HCT116 (cell line): Measurements from ENCODE around the gene DIP2C. TPM values are rescaled to one million over a fixed set of nuclear protein-coding genes. Genes with fewer than 3 reads are reported as not detected.

ENCODE experiments used
- ATAC-seq: fragments of 200-7000 bp; cut with Tn5 transposase; 2 replicates; pipeline ENCODE4 v1.9.1; 2020; ENCODE audit warnings: mild to moderate bottlenecking, moderate library complexity
- BruUV-seq: library from RNA; stranded (reverse); fragments of 400-500 nt; replicated peaks from 2 replicates; lab custom pipeline; 2021; lab: Mats Ljungman, UMichigan
- CTCF ChIA-PET: fragments of 300-600 bp; sonication (Branson Sonifier 250); formaldehyde crosslinking; loops from one replicate; lab custom pipeline; 2021; ENCODE audit warnings: antibody characterized with exemption; lab: Charles Lee
- POLR2A ChIA-PET: fragments of 300-600, 350-600 bp; sonication (Branson Sonifier 250); formaldehyde crosslinking; loops from one replicate; lab custom pipeline; 2021; ENCODE audit warnings: antibody characterized with exemption; lab: Charles Lee
- RAD21 ChIA-PET, 2 experiments: fragments of 300-600 bp; sonication (Branson Sonifier 250); formaldehyde crosslinking; loops; one replicate each; lab custom pipeline; 2023; ENCODE audit warnings: low total read pairs in 2 of 2; ENCODE audit not compliant: uncharacterized antibody in 2 of 2, unreplicated experiment in 2 of 2, low non-redundant PET in 1 of 2; lab: Charles Lee
- DNase-seq: peaks from one replicate; pipeline ENCODE4 v3.0.0-alpha.2; 2010; ENCODE audit warnings: low read depth, low spot score
- H2AFZ ChIP-seq: fragments of 200-600 bp; shearing (Covaris generic), sonication (generic); 2 replicates; pipeline ENCODE4 v1.6.1; 2017; ENCODE audit warnings: low read depth, mixed run types, mixed read lengths, antibody characterized with exemption, low read length; ENCODE audit not compliant: poor library complexity, severe bottlenecking
- H3K27ac ChIP-seq: 2 replicates; pipeline ENCODE4 v1.5.1; 2012; ENCODE audit warnings: low read depth, low read length
- H3K27me3 ChIP-seq: fragments of 200-600 bp; sonication (generic); 2 replicates; pipeline ENCODE4 v1.6.1; 2016; ENCODE audit warnings: mixed run types, low read length, mixed read lengths; ENCODE audit not compliant: insufficient read depth
- H3K36me3 ChIP-seq, 2 experiments: fragments of 200-500 bp in 1 of 2; fragments of 200-600 bp in 1 of 2; sonication (Bioruptor generic) in 1 of 2; sonication (generic) in 1 of 2; 2 replicates each; pipeline versions ENCODE4 v1.5.1 to v1.6.1; 2014 to 2016; ENCODE audit warnings: low read length in 2 of 2, inconsistent platforms in 1 of 2, mixed read lengths in 1 of 2, mixed run types in 1 of 2; ENCODE audit not compliant: insufficient read depth in 2 of 2, control insufficient read depth in 1 of 2
- H3K4me1 ChIP-seq, 2 experiments: fragments of 200-600 bp in 1 of 2; sonication (generic) in 1 of 2; 2 replicates each; pipeline versions ENCODE4 v1.5.1 to v1.6.1; 2012 to 2017; ENCODE audit warnings: low read length in 2 of 2, inconsistent platforms in 1 of 2, mild to moderate bottlenecking in 1 of 2, mixed read lengths in 1 of 2, mixed run types in 1 of 2, moderate library complexity in 1 of 2; ENCODE audit not compliant: insufficient read depth in 2 of 2, control insufficient read depth in 1 of 2
- H3K4me2 ChIP-seq: fragments of 200-600 bp; sonication (generic); 2 replicates; pipeline ENCODE4 v1.6.1; 2017; ENCODE audit warnings: mixed run types, low read length, mixed read lengths
- H3K4me3 ChIP-seq, 2 experiments: fragments of 200-600 bp in 1 of 2; sonication (generic) in 1 of 2; replicated peaks in 1 of 2; 2 replicates each; pipeline ENCODE4 v1.5.1; 2011 to 2016; ENCODE audit warnings: low read length in 2 of 2, control low read depth in 1 of 2, low read depth in 1 of 2, mild to moderate bottlenecking in 1 of 2, mixed read lengths in 1 of 2, mixed run types in 1 of 2
- H3K79me2 ChIP-seq: fragments of 200-600 bp; sonication (generic); 2 replicates; pipeline ENCODE4 v1.6.1; 2017; ENCODE audit warnings: mild to moderate bottlenecking, mixed run types, low read length, moderate library complexity, mixed read lengths; ENCODE audit not compliant: insufficient read depth
- H3K9ac ChIP-seq: fragments of 200-600 bp; sonication (generic); 2 replicates; pipeline ENCODE4 v1.6.1; 2016; ENCODE audit warnings: low read length, mixed read lengths
- H3K9me2 ChIP-seq: fragments of 200-600 bp; sonication (generic), shearing (Covaris generic); 2 replicates; pipeline ENCODE4 v1.6.1; 2017; ENCODE audit warnings: mixed run types, mild to moderate bottlenecking, moderate library complexity; ENCODE audit not compliant: insufficient read depth
- H3K9me3 ChIP-seq, 2 experiments: fragments of 200-500 bp in 1 of 2; fragments of 200-600 bp in 1 of 2; sonication (Bioruptor generic) in 1 of 2; sonication (generic) in 1 of 2; 2 replicates each; pipeline ENCODE4 v1.6.1; 2014 to 2017; ENCODE audit warnings: low read length in 2 of 2, mixed read lengths in 2 of 2, inconsistent platforms in 1 of 2, low read depth in 1 of 2, mild to moderate bottlenecking in 1 of 2, mixed run types in 1 of 2, moderate library complexity in 1 of 2; ENCODE audit not compliant: control insufficient read depth in 1 of 2, insufficient read depth in 1 of 2
- H4K20me1 ChIP-seq: fragments of 200-600 bp; sonication (generic), shearing (Covaris generic); 2 replicates; pipeline ENCODE4 v1.6.1; 2017; ENCODE audit warnings: mixed run types, mild to moderate bottlenecking, moderate library complexity; ENCODE audit not compliant: insufficient read depth
- CBX3 ChIP-seq: IDR thresholded peaks from 2 replicates; pipeline ENCODE4 v1.6.1; 2012; ENCODE audit warnings: low read depth
- CEBPB ChIP-seq: IDR thresholded peaks from 2 replicates; pipeline ENCODE4 v1.6.1; 2012; ENCODE audit warnings: low read depth
- CTCF ChIP-seq, 3 experiments: fragments of 200-600 bp in 1 of 3; sonication (generic) in 1 of 3; IDR thresholded peaks in 2 of 3; conservative IDR thresholded peaks in 1 of 3; 2 replicates each; pipeline ENCODE4 v1.5.1; 2012 to 2017; ENCODE audit warnings: low read depth in 2 of 3, low read length in 2 of 3, antibody characterized with exemption in 1 of 3, borderline replicate concordance in 1 of 3, control low read depth in 1 of 3, mild to moderate bottlenecking in 1 of 3, mixed read lengths in 1 of 3, mixed run types in 1 of 3, moderate library complexity in 1 of 3; ENCODE audit not compliant: insufficient read depth in 1 of 3
- FOSL1 ChIP-seq: IDR thresholded peaks from 2 replicates; pipeline ENCODE4 v1.6.1; 2012; ENCODE audit warnings: low read depth
- MAX ChIP-seq: IDR thresholded peaks from 2 replicates; pipeline ENCODE4 v1.6.1; 2012
- POLR2A ChIP-seq: IDR thresholded peaks from 2 replicates; pipeline ENCODE4 v1.7.0; 2011; ENCODE audit warnings: borderline replicate concordance; ENCODE audit not compliant: insufficient read depth, insufficient read length; ENCODE audit errors: extremely low read depth
- POLR2AphosphoS5 ChIP-seq: IDR thresholded peaks from 2 replicates; pipeline ENCODE4 v1.6.1; 2011; ENCODE audit warnings: mild to moderate bottlenecking, low read depth, low read length, moderate library complexity
- RAD21 ChIP-seq: IDR thresholded peaks from 2 replicates; pipeline ENCODE4 v1.6.1; 2012; ENCODE audit warnings: low read depth, mild to moderate bottlenecking
- TCF7L2 ChIP-seq: IDR thresholded peaks from 2 replicates; pipeline ENCODE4 v1.7.0; 2011; ENCODE audit warnings: borderline replicate concordance, inconsistent platforms; ENCODE audit not compliant: insufficient read depth, insufficient read length; ENCODE audit errors: extremely low read depth
- YY1 ChIP-seq: IDR thresholded peaks from 2 replicates; pipeline ENCODE4 v1.6.1; 2011; ENCODE audit warnings: low read length, low read depth, moderate library complexity, mild to moderate bottlenecking; ENCODE audit not compliant: insufficient replicate concordance; ENCODE audit errors: extremely low read depth
- intact Hi-C: fragments of 100-400 bp; cut with micrococcal nuclease; formaldehyde crosslinking; loops from 2 replicates; pipeline ENCODE4 v1.10.0; 2022
- total RNA-seq: library from RNA; stranded (reverse); gene quantifications from one replicate; pipeline ENCODE4 v1.2.1, GENCODE V29; 2021; ENCODE audit not compliant: unreplicated experiment

DIP2C gene
- total RNA-seq, 1 experiment from 2014 or later = 15.4 TPM

- Histone ChIP-seq H3K27ac (no peak overlapping the region), H4K20me1 (no peaks in the 10 kb centered on the region), H3K4me1 (no peaks in the 10 kb centered on the region), H3K79me2 (no peaks in the 10 kb centered on the region), H3K9me2 (no peaks in the 10 kb centered on the region), H3K27me3 (no peaks in the 10 kb centered on the region), H2AFZ (no peak overlapping the region), H3K9me3 (no peaks in the 10 kb centered on the region), H3K9ac (no peak overlapping the region), H3K36me3 (no peaks in the 10 kb centered on the region), H3K4me3 (no peak overlapping the region), H3K4me2 (no peak overlapping the region)
- ChIA-PET POLR2A (no interaction called here), CTCF (no interaction called here), RAD21 (no interaction called here)
- ATAC-seq = no peak
- intact Hi-C loops = no loop called here
- DNase-seq = no peak
- TF ChIP-seq CBX3 = no peak
- no peak for TF ChIP-seq POLR2AphosphoS5
- TF ChIP-seq POLR2A = no peak
- TF ChIP-seq YY1 = no peak
- no peak for TF ChIP-seq CEBPB
- TF ChIP-seq MAX = no peak
- no peak for TF ChIP-seq TCF7L2
- no peak for TF ChIP-seq CTCF (IDR thresholded peaks at IDR 0.05 in 2 of 3, conservative IDR thresholded peaks at IDR 0.05 in 1 of 3; ENCODE audit: borderline replicate concordance in 1 of 3, insufficient read depth in 1 of 3, low read depth in 2 of 3, low read length in 2 of 3)
- no peak for TF ChIP-seq RAD21
- no peak for TF ChIP-seq FOSL1
- BruUV-seq = no TSS peak
Observed at GRCh38 chr10:536371-536925, 153.0 kb downstream of the DIP2C start.
